BE2C (cell line): ENCODE data around the gene RNU5D-1.

Experiments used
- DNase-seq: peaks from one replicate; pipeline ENCODE4 v3.0.0-alpha.2; 2020
- H3K27me3 ChIP-seq: fragments of 250-450 bp; sonication (Bioruptor Pico); 2 replicates; pipeline ENCODE4 v1.5.1; 2020; ENCODE audit warnings: mild to moderate bottlenecking
- H3K36me3 ChIP-seq: fragments of 250-450 bp; sonication (Bioruptor Pico); 2 replicates; pipeline ENCODE4 v1.5.1; 2020; ENCODE audit warnings: mild to moderate bottlenecking
- H3K4me1 ChIP-seq: fragments of 250-450 bp; sonication (Bioruptor Pico); 2 replicates; pipeline ENCODE4 v1.5.1; 2020
- H3K4me3 ChIP-seq: 2 replicates; pipeline ENCODE4 v1.5.1; 2011; ENCODE audit warnings: low read depth, low read length
- H3K9me3 ChIP-seq: fragments of 250-450 bp; sonication (Bioruptor Pico); 2 replicates; pipeline ENCODE4 v1.5.1; 2020
- TF ChIP-seq, protein P1 (sequence below): IDR thresholded peaks from 2 replicates; pipeline ENCODE4 v1.5.1; 2012; ENCODE audit warnings: mild to moderate bottlenecking, low read depth, low read length

The RNU5D-1 gene

DNA sequence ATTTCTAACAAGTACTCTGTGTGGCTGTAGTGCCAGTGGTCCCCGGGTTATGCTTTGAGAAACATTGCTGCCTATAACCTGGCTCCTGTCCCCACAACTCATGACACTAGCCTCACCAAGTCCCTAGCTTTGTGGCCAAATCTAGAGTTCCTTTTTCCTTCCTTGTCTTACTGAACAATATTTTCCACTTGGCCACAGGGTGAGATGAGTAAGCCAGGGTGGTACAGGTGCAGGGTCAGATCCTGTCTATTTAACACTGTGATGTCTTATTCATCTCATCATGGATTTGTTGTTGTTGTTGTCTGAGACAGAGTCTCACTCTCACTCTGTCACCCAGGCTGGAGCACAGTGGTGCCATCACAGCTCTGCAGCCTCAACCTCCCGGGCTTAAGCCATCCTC, 37.8 kb downstream of the RNU5D-1 start:
- DNase-seq, result no peak
- Histone ChIP-seq H3K36me3 (no peaks in the 10 kb centered on the region), H3K4me1 (no peaks in the 10 kb centered on the region), H3K27me3 (no peaks in the 10 kb centered on the region), H3K4me3 (no peak overlapping the region), H3K9me3 (no peaks in the 10 kb centered on the region)
- TF ChIP-seq, protein P1, sequence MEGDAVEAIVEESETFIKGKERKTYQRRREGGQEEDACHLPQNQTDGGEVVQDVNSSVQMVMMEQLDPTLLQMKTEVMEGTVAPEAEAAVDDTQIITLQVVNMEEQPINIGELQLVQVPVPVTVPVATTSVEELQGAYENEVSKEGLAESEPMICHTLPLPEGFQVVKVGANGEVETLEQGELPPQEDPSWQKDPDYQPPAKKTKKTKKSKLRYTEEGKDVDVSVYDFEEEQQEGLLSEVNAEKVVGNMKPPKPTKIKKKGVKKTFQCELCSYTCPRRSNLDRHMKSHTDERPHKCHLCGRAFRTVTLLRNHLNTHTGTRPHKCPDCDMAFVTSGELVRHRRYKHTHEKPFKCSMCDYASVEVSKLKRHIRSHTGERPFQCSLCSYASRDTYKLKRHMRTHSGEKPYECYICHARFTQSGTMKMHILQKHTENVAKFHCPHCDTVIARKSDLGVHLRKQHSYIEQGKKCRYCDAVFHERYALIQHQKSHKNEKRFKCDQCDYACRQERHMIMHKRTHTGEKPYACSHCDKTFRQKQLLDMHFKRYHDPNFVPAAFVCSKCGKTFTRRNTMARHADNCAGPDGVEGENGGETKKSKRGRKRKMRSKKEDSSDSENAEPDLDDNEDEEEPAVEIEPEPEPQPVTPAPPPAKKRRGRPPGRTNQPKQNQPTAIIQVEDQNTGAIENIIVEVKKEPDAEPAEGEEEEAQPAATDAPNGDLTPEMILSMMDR, result no peak

GRCh38 chr1:44689447-44689765, 41.6 kb downstream of the RNU5D-1 start:
- TF ChIP-seq, protein P1, result no peak

DNA sequence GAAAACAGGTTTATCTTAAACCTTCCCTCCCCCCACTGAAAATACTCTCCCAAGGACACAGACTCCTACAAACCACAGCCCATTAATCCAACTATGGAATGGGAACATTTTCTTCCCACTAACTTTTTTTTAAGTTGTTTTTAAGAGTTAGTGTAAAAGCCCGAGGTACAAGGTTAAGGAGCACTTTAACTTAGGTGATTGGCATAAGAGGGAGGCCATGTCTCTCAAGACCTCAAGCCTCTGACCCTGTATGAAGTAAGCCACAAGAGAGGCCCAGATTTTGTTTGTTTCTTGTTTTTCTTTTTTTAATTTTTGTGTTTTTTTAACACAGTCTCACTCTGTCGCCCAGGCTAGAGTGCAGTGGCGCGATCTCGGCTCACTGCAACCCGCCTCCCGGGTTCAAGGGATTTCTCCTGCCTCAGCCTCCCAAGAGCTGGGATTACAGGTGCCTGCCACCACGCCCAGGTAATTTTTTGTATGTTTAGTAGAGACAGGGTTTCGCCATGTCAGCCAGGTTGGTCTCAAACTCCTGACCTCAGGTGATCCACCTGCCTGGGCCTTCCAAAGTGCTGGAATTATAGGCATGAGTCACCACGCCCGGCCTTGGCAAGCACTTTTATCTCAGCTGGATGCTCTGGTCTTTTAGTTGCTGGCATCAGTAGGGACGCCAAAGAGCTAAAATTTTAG, 42.1 kb downstream of the RNU5D-1 start:
- Histone ChIP-seq H3K36me3 (no peaks in the 10 kb centered on the region), H3K4me3 (no peak overlapping the region), H3K9me3 (no peaks in the 10 kb centered on the region), H3K27me3 (no peaks in the 10 kb centered on the region), H3K4me1 (no peaks in the 10 kb centered on the region)
- DNase-seq, result no peak
- TF ChIP-seq, protein P1, result no peak

More at GRCh38 chr1:44689447-44689765, 41.6 kb downstream of the RNU5D-1 start:
- no peak overlapping the region for H3K4me3 ChIP-seq
- H3K36me3 ChIP-seq, result no peaks in the 10 kb centered on the region
- H3K4me1 ChIP-seq, result no peaks in the 10 kb centered on the region
- no peaks in the 10 kb centered on the region for H3K9me3 ChIP-seq
- no peak for DNase-seq
- H3K27me3 ChIP-seq, result no peaks in the 10 kb centered on the region

GRCh38 chr1:44685881-44686280, 45.1 kb downstream of the RNU5D-1 start:
- Histone ChIP-seq H3K27me3 (no peaks in the 10 kb centered on the region), H3K9me3 (no peaks in the 10 kb centered on the region), H3K4me3 (no peak overlapping the region), H3K36me3 (no peaks in the 10 kb centered on the region), H3K4me1 (no peaks in the 10 kb centered on the region)
- DNase-seq, result no peak
- TF ChIP-seq, protein P1, result no peak

DNA sequence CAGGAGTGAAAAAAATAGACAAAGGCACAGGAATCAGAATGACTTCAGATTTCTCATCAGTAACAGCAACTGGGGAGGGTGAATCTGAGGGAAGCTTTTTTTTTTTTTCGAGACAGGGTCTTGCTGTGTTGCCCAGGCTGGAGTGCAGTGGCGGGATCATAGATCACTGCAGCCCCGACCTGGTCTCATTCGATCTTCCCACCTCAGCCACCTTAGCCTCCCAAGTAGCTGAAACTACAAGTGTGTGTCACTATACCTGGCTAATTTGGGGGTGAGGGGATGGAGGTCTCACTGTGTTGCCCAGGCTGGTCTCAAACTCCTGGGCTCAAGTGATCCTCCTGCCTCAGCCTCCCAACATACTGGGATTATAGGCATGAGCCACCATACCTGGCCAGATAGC, 45.8 kb downstream of the RNU5D-1 start:
- TF ChIP-seq, protein P1, result no peak
- DNase-seq, result no peak
- H3K27me3 ChIP-seq, result no peaks in the 10 kb centered on the region
- H3K9me3 ChIP-seq, result no peaks in the 10 kb centered on the region
- H3K4me1 ChIP-seq, result no peaks in the 10 kb centered on the region
- no peaks in the 10 kb centered on the region for H3K36me3 ChIP-seq
- H3K4me3 ChIP-seq, result no peak overlapping the region

GRCh38 chr1:44684525-44684924, 46.4 kb downstream of the RNU5D-1 start:
- no peak for DNase-seq
- no peaks in the 10 kb centered on the region for H3K27me3 ChIP-seq
- H3K36me3 ChIP-seq, result no peaks in the 10 kb centered on the region
- H3K9me3 ChIP-seq, result no peaks in the 10 kb centered on the region
- H3K4me3 ChIP-seq, result no peak overlapping the region
- H3K4me1 ChIP-seq, result no peaks in the 10 kb centered on the region
- TF ChIP-seq, protein P1, result no peak
